NCI-H128 (cell line): ENCODE data around the gene SSU72.
"Not testable (repeated sequence)": the region's sequence is repeated elsewhere in the genome, so short reads cannot be mapped to it uniquely, and the experiment has no call there.

Source experiments
- DNase-seq: peaks from one replicate; lab custom pipeline; 2025; ENCODE audit not compliant: unreplicated experiment; lab: John Stamatoyannopoulos, UW

SSU72 gene

DNA sequence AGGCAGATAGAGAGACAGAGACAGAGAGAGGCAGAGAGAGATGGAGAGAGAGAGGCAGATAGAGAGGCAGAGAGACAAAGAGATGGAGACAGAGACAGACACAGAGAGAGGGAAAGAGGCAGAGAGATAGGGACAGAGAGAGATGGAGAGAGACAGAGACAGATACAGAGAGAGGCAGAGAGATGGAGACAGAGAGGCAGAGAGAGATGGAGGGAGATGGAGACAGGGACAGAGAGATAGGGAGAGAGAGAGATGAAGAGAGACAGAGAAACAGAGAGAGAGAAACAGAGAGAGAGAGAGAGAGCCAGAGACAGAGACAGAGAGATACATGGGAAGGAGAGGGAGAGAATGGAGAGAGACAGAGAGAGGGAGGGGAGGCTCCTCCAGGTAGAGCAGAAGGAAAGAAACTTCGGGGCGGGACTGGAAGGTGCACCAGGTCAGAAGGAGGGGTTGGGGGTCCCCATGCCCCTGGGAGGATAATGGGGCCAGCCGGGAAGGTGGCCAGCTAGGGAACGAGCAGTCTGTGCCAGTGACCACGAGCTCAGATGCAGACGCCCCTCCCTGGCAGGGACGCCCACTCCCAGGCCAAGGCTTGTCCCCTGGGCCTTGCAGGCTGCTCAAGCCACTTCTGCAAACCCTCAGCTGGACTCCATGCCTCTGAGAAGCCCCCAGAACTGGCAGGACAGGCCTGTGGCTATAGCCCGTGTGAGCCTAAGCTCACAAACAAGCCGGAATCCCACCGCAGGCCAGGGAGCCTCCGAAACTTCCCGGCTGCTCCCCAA, 22.0 kb upstream of the SSU72 start:
- no peak for DNase-seq

DNA sequence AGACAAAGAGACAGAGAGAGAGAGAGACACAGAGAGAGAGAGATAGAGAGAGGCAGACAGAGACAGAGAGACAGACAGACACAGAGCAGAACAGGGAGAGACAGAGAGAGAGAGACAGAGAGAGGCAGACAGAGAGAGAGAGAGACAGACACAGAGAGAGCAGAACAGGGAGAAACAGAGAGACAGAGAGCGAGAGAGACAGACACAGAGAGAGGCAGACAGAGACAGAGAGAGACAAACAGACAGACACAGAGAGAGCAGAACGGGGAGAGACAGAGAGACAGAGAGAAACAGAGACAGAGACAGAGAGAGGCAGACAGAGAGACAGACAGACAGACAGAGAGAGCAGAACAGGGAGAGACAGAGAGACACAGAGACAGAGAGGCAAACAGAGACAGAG, 20.7 kb upstream of the SSU72 start:
- not testable (repeated sequence) for DNase-seq

DNA sequence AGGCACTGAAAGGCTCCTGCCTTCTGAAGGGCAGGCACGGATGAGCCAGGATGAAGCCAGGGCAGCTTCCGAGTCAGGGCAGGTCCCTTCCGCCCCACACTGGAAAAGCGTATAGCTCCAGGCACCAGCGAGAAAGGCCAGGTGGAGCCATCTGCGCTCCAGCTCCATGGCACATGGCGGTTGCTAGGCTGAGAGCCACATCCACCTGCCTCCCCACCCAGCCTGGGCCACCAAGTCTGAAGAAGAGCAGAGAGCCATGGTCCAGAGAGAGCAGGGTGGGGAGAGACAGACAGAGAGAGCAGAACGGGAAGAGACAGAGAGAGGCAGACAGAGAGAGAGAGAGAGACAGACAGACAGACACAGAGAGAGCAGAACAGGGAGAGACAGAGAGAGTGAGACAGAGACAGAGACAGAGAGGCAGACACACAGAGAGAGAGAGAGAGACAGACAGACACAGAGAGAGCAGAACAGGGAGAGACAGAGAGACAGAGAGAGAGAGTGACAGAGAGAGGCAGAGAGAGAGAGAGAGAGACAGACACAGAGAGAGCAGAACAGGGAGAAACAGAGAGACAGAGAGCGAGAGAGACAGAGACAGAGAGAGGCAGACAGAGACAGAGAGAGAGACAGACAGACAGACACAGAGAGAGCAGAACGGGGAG, 20.1 kb upstream of the SSU72 start:
- DNase-seq = no peak

DNA sequence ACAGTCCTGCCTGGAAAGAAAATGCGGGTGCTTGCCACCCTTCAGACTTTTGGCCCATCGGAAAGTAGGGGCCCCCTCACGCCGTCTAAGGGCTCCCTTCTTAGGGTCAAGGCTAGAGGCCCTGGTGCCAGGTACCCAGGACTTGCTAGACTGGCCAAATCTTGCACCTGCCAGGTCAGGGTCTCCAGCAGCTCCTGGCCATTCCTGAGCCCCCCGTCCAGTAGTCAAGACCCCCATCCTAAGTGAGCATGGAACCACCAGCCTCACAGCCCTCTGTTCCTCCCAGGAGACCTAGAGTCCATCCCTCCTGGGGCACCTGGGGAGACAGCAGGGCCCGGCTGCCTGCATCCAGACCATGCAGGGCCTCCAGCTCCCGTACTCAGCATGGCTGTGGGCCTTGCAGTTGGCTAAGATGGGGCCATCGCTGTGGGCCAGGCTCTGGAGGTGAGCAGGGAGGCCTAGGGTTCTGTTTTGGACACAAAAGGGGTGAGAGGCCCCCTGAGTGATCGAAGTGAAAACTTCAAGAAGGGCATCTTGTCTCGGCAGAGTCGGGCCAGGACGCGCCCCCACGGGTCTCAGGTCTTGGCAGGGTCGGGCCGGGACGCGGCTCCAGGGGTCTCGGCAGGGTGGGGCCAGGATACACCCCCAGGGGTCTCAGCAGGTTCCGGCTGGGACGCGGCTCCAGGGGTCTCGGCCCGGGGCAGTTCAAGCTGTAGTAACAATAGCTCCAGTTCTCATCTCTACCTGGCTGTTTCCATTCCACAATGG, 19.4 kb upstream of the SSU72 start:
- DNase-seq = no peak

DNA sequence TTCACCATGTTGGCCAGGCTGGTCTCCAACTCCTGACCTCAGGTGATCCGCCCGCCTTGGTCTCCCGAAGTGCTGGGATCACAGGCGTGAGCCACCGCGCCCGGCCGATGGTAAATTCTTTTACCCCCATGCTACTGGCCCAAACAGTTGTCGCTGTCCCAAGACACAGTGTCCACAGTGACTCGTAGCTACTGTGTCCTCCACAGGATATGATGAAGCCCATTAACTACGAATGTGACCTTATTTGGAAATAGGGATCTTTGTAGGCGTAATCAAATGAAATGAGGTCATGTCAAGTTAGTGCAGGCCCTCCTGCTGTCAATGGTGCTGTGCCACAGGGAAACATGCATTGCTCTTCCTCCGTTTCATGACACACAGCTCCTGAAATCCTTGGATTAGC, 16.8 kb upstream of the SSU72 start:
- no peak for DNase-seq

DNA sequence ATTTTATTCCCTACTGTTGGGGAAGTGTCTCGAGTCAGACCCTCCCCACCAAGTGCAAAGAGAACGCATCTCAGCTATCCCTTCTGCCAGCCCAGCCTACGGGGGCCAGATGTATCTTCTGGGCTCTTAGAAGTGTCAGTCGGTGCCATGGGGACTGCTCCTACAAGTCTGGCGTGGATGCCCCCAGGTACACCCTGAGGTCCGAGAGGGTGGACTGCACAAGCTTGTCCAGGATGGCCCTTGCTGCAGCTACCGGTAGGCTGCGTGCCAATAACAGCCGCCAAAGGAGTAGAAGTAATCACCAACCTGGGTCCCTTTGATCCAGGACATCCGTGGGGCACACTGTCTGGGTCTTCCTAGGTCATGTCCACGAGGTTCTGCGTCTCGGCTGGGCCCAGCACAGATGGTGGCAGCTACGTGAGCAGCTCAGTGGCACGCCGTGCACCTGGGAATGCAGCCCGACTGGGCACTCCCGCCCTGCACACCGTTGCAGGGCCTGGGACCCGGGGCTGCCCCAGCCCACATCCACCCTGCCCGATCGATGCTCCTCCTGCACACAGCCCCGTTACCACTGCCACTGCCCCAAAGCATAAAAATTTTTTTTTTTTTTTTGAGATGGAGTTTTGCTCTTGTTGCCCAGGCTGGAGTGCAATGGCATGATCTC, 8.8 kb upstream of the SSU72 start:
- DNase-seq = no peak

DNA sequence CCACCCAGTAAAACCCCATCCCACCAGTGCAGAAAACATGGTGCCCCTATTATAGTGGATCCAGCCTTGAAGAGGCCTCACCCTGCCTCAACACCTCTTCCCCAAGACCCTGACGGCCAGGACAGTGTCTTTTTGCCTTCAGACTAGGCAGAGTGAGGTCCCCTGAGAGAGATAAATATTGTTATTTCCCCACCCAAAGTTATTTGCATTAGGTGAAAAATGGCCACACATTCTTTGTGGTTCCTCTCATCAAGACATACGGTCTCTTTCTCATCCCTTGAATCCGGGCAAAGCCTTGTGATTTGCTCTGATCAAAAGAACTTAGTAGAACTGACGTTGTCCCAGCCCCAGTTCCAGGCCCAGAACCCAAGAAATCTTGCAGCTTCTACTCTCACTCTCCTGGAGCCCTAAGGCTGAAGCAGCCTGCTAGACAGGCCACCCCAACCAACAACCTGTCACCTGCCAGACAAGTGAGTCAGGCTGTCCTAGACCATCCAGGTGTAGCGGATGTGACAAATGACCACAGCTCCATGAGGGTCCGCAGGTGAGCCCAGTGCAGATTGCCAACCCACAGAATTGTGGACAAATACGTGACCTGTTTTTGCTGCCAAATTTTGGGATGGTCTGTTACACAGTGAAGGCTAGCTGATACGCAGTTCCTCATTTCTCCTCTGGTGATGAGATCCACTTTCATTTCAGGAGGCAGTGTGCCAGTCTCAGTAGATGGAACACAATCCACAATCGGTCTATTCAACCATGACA, 8.1 kb upstream of the SSU72 start:
- no peak for DNase-seq

DNA sequence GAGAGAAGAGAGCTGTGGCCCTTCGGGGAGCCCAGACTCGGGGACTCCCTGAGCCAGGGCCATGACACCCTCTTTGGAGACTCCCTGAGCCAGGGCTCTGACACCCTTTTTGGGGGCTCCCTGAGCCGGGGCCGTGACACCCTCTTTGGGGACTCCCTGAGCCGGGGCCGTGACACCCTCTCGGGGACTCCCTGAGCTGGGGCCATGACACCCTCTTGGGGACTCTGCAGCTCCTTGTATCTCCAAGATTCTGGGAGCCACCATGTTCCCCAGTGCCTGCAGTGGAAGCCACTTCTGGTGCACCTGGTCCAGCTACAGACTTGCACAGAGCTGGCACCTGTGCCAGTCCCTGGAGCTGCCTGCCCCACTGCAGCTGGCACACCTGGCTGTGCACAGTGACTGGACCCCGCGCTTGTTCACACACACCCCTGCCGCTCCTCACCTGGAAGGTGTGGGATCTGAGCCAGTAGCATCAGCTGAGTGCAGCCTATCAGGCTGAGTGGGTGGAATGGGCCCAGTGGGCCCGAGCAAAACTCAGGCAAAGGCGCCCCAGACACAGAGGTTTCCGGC, 3.8 kb upstream of the SSU72 start:
- no peak for DNase-seq

DNA sequence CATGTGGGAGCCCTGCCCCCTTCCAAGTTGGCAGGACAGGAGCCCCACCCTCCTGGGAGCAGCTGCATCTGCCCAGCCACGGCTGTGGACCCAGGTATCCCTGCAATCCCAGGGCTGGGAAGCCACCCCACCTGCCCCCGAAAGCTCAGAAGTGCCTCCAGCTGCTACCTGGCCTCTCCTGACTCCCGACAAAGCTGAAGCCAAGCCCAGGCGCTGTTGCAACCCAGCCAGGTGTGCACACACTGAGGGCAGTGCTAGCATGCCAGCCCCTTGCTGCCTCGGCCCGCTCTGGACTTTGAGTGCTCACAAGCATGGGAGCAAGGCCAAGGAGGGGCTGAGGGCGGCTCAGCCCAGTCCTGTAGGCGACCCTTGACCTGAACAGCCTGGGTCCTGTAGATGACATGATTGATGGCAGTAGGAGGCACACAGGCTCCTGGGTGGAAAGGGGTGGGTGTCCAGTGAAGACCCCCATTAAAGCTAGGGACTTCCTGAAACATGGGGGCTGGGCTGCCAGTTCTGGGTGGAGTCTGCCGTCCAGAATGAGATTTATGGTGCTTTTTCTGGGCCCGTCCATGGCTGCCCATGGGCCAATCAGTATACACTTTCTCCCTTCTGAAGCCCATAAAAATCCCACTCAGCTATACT, 2.8 kb upstream of the SSU72 start:
- DNase-seq = no peak

DNA sequence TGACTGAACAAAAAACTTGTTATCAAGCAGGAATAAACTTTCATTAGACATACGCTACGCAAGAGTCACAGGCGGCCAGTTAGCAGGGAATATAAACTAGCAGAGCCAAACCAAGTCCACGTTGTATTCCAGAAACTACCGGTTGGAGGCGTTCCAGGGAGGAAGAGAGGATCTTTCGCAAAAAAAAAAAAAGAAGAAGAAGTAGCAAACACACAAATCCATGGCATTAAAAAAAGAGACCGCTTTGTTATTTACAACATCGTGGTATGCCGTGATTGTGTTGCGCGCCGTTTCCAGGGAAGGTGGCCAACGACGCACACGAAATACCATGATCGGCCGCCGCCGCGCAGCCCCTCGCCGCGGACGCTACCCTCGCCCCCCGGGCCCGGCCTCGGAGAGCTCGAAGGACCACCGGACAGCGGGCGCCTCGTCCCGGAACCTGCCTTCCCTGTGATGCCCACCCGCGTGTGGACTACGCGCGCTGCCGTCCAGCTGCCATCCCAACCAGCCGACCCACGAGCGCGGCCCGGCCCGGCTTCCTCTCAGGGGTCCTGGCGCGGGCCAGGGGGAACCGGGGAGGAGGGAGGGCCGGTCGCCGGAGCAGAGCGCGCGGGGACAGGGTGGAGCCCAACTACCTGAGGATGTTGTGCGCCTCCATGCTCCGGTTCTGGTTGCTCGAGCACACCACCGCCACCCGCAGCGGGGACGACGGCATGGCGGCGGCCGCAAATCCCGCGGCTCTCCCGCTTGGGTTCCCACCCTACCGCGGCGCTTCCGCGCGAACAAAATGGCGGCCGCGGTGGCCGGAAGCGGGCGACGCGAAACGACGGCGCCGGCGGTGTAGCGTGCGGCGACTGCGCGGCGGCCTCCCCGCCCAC, 581 bp downstream of the SSU72 start:
- DNase-seq = peak; percentile 56

DNA sequence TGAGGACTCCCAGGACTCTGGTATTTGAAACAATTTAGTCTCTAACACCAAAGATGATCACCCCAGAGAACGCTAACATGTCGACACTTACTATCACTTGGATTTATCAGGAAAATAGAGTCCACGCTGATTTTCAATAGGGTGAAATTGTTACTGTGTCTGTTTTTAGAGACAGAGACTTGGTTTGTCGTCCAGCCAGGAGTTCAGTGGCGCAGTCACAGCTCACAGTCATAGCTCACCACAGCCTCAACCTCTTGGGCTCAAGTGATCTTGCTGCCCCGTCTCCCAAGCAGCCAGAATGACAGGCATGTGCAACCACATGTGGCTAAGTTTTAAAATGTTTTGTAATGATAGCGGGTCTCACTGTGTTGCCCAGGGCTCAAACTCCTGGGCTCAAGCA, 5.3 kb downstream of the SSU72 start:
- DNase-seq = no peak

DNA sequence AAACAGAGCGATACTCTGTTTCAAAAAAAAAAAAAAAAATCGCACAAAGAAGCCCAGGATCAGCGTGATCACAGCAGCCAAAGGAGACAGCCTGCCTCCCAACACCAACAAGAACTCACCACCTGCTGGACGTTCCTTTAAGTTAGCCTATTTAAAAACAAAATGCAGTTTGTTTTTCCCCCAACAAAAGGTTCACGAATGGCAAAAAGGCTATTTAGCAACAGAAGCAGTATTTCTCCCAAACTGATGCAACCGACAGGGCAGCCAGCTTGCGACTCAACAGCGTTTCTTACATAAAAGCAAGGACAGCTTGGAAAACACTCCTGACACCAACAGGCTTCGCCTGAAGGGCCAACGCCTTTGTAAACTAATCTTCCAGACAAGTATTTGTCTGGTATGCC, 6.8 kb downstream of the SSU72 start:
- DNase-seq = no peak

DNA sequence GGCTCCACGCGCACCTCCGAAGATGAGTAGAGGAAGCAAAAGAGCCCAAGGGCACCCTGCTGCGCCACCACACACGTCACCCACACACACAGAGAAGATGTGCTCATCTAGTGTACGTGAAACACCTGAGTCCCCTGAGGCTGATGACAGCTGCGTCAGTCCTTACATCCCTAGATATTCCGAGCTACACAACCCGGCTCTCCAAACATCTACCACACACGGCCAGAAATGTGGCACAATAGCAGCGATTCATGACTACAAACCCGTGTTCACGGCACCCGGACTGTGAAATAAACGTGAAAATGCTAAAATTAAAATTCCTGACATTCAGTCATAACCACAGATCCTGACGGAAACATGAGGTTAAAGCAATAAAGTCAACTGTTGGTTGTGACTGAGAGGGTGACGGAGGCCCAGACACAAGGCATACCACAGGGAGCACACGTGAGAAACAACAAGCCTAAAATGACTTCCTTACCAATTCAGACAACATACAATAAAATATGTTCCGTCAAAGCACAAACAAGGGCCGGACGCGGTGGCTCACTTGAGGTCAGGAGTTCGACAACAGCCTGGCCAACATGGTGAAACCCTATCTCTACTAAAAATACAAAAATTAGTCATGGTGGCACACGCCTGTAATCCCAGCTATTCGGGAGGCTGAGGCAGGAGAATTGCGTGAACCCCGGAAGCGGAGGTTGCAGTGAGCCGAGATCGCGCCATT, 7.3 kb downstream of the SSU72 start:
- DNase-seq = no peak

DNA sequence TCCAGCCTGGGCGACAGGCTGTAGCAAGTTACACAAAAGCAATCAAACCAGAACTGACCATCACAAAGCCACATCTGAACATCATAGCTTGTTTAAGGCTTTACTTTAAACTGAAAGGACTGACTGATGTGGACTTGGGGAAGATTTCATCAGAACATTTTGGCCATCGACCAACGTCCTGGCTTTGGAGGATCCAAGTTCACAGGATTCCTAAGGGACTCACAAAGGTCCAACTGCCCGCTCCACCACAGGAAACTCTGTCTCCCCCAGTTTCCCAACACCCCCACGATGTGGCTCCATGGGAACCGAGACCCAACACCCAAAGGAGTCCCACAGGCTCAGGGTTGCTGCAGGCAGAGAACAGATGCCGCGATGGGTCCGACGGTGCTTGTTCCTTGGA, 9.3 kb downstream of the SSU72 start:
- DNase-seq = no peak

DNA sequence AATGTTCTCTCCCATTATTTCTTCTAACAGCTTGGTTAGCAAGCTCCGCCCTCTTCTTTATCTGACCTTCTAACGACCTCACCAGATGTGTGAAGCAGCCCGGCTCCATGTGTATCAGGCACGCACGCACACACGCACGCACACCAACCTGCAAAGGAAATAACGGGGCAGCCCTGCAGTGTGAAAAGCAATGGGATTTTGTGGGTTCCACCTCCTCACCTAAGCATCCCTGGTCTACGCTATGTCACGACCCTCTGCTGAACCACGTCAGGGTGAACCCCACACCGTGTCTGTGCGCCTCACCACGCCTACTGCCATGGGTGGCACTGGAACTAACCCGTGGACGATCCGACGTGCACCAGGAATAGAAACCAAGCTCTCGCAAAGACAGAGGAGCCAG, 10.4 kb downstream of the SSU72 start:
- no peak for DNase-seq

DNA sequence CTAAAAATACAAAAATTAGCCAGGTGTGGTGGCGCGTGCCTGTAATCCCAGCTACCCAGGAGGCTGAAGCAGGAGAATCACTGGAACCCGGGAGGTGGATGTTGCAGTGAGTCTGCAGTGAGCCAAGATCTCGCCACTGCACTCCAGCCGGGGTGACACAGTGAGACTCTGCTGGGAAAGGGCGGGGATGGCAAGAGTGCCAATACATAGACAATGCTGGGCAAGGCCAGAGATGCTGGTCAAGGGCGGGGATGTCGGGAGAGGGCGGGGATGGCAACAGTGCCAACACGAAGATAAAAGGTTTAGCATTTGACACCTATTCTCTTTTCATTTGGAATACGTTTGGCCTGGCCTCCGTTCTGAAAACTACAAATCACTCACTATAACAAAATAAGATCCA, 11.0 kb downstream of the SSU72 start:
- DNase-seq = no peak

DNA sequence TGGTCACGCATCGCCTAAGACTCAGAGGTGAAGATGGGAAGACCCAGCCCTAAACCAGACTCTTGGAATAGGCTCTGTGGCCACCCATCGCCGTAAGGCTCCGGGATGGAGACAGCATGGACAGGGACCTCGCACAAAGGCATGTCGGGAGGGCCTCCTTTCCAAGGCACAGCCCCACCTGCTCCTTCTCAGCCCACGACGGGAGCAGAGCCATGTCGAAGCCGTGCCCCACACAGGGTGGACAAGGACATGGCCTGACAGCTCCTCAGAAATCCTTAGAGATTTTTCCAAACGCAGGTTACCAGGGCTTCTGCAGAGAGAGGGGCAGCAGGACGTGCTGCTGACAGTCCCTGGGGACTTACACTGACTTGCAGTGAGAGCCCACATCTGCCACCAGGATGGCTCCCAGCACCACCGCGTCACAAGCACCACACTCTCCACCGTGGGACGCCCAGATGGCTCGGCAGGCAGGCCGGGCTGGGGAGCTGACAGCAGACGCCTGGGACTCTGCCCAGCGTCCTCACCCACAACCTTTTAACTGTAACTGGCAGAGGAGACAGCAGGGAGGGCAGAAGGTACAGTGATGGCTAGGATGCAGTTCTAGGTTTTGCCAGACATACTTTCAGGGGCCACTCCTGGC, 12.0 kb downstream of the SSU72 start:
- DNase-seq = no peak
